SK-N-SH (cell line): ENCODE data around the gene SEC61B. TPM values are rescaled to one million over a fixed set of nuclear protein-coding genes. Genes with fewer than 3 reads are reported as not detected.

Experiments used
- CTCF ChIA-PET: fragments of 300-600, 350-600 bp; formaldehyde crosslinking; extraction: SDS; loops from one replicate; lab custom pipeline; 2021; lab: Yijun Ruan, JAX
- POLR2A ChIA-PET: fragments of 350-600 bp; sonication (Branson Sonifier 250); formaldehyde crosslinking; extraction: SDS; loops from one replicate; lab custom pipeline; 2020; ENCODE audit warnings: antibody characterized with exemption, inconsistent platforms; lab: Yijun Ruan, JAX
- DNase-seq: peaks from one replicate; pipeline ENCODE4 v3.0.0; 2012
- H2AFZ ChIP-seq: fragments of 200-600 bp; sonication (generic); 2 replicates; pipeline ENCODE4 v1.8.1; 2016; ENCODE audit warnings: antibody characterized with exemption, mild to moderate bottlenecking, low read depth
- H3F3A ChIP-seq: fragments of 200-600 bp; sonication (generic); replicated peaks from 2 replicates; pipeline ENCODE3; 2016; ENCODE audit warnings: antibody characterized with exemption, mild to moderate bottlenecking; ENCODE audit not compliant: insufficient read depth
- H3K27ac ChIP-seq, 2 experiments: fragments of 200-500 bp in 1 of 2; fragments of 200-600 bp in 1 of 2; sonication (Bioruptor generic) in 1 of 2; sonication (generic), shearing (Covaris generic) in 1 of 2; 2 replicates each; pipeline versions ENCODE4 v1.5.1 to v1.6.1; 2014 to 2016; ENCODE audit warnings: low read depth in 2 of 2, inconsistent platforms in 1 of 2, low read length in 1 of 2, mild to moderate bottlenecking in 1 of 2, mixed read lengths in 1 of 2
- H3K27me3 ChIP-seq: fragments of 200-600 bp; sonication (generic), shearing (Covaris generic); 2 replicates; pipeline ENCODE4 v1.6.1; 2016; ENCODE audit warnings: mixed run types; ENCODE audit not compliant: insufficient read depth
- H3K36me3 ChIP-seq, 2 experiments: fragments of 200-500 bp in 1 of 2; fragments of 200-600 bp in 1 of 2; sonication (Bioruptor generic) in 1 of 2; sonication (generic) in 1 of 2; replicated peaks in 1 of 2; 2 replicates each; pipeline versions ENCODE3 to v1.5.1; 2014 to 2016; ENCODE audit warnings: low read length in 1 of 2, mild to moderate bottlenecking in 1 of 2; ENCODE audit not compliant: insufficient read depth in 2 of 2, control insufficient read depth in 1 of 2
- H3K4me1 ChIP-seq, 2 experiments: fragments of 200-500 bp in 1 of 2; fragments of 200-600 bp in 1 of 2; sonication (Bioruptor generic) in 1 of 2; sonication (generic), shearing (Covaris generic) in 1 of 2; 2 replicates each; pipeline versions ENCODE4 v1.5.1 to v1.6.1; 2014 to 2016; ENCODE audit warnings: low read depth in 1 of 2, low read length in 1 of 2, mixed run types in 1 of 2; ENCODE audit not compliant: insufficient read depth in 2 of 2, control insufficient read depth in 1 of 2
- H3K4me2 ChIP-seq: fragments of 200-600 bp; sonication (generic), shearing (Covaris generic); 2 replicates; pipeline ENCODE4 v1.6.1; 2017; ENCODE audit warnings: mixed run types
- H3K4me3 ChIP-seq, 2 experiments: fragments of 200-500 bp in 1 of 2; fragments of 200-600 bp in 1 of 2; sonication (Bioruptor generic) in 1 of 2; sonication (generic), shearing (Covaris generic) in 1 of 2; 2 replicates each; pipeline versions ENCODE4 v1.5.1 to v1.8.1; 2014 to 2016; ENCODE audit warnings: low read depth in 2 of 2, inconsistent platforms in 1 of 2, low read length in 1 of 2, mild to moderate bottlenecking in 1 of 2, mixed read lengths in 1 of 2, moderate library complexity in 1 of 2
- H3K79me2 ChIP-seq: fragments of 200-600 bp; sonication (generic); 2 replicates; pipeline ENCODE4 v1.8.1; 2017; ENCODE audit warnings: mild to moderate bottlenecking; ENCODE audit not compliant: insufficient read depth
- H3K9ac ChIP-seq: fragments of 200-600 bp; sonication (generic); 2 replicates; pipeline ENCODE4 v1.6.1; 2017; ENCODE audit warnings: mixed run types
- H3K9me2 ChIP-seq: fragments of 200-600 bp; sonication (generic); 2 replicates; pipeline ENCODE4 v1.6.1; 2017; ENCODE audit warnings: mixed run types
- H3K9me3 ChIP-seq: fragments of 200-600 bp; sonication (generic); 2 replicates; pipeline ENCODE4 v1.6.1; 2017; ENCODE audit warnings: mixed run types, mild to moderate bottlenecking, moderate library complexity
- H4K20me1 ChIP-seq: fragments of 200-600 bp; sonication (generic); 2 replicates; pipeline ENCODE4 v1.6.1; 2017; ENCODE audit warnings: mild to moderate bottlenecking, mixed run types; ENCODE audit not compliant: insufficient read depth
- EP300 ChIP-seq, 2 experiments: IDR thresholded peaks; 2 replicates each; pipeline versions ENCODE4 v1.4.0 to v1.6.1; 2012; ENCODE audit warnings: borderline replicate concordance in 1 of 2, low read depth in 1 of 2, low read length in 1 of 2
- EZH2phosphoT487 ChIP-seq: fragments of 200-600 bp; sonication (generic); IDR thresholded peaks from 2 replicates; pipeline ENCODE4 v1.6.1; 2017; ENCODE audit warnings: low read depth, mixed run types, mild to moderate bottlenecking, antibody characterized with exemption, moderate library complexity, borderline replicate concordance
- FOSL2 ChIP-seq: IDR thresholded peaks from 2 replicates; pipeline ENCODE4 v1.4.0; 2012; ENCODE audit warnings: low read depth, mild to moderate bottlenecking, moderate library complexity, borderline replicate concordance
- GABPA ChIP-seq: IDR thresholded peaks from 2 replicates; pipeline ENCODE4 v1.4.0; 2012; ENCODE audit warnings: low read depth, mild to moderate bottlenecking
- GATA2 ChIP-seq: sonication (generic); formaldehyde crosslinking; IDR thresholded peaks from 2 replicates; pipeline ENCODE4 v1.5.0; 2020; ENCODE audit warnings: mild to moderate bottlenecking, missing genetic modification reagents
- JUND ChIP-seq: IDR thresholded peaks from 2 replicates; pipeline ENCODE4 v1.4.0; 2012
- MEF2A ChIP-seq: IDR thresholded peaks from 2 replicates; pipeline ENCODE4 v1.4.0; 2012; ENCODE audit warnings: low read depth, borderline replicate concordance
- MXI1 ChIP-seq: IDR thresholded peaks from 2 replicates; pipeline ENCODE4 v1.6.1; 2012; ENCODE audit warnings: mild to moderate bottlenecking, low read depth, low read length, improper control_type of control experiment
- NFIC ChIP-seq: IDR thresholded peaks from 2 replicates; pipeline ENCODE4 v1.4.0; 2012; ENCODE audit warnings: borderline replicate concordance
- POLR2AphosphoS5 ChIP-seq: IDR thresholded peaks from 2 replicates; pipeline ENCODE4 v1.6.1; 2012; ENCODE audit warnings: low read depth, low read length
- RAD21 ChIP-seq: IDR thresholded peaks from 2 replicates; pipeline ENCODE4 v1.6.1; 2012; ENCODE audit warnings: mild to moderate bottlenecking, low read length
- RCOR1 ChIP-seq: fragments of 150-350 bp; IDR thresholded peaks from 2 replicates; pipeline ENCODE4 v1.6.1; 2017; ENCODE audit warnings: antibody characterized with exemption, low read length
- RXRA ChIP-seq: IDR thresholded peaks from 2 replicates; pipeline ENCODE4 v1.4.0; 2012; ENCODE audit warnings: low read depth, mild to moderate bottlenecking, borderline replicate concordance
- SIN3A ChIP-seq: IDR thresholded peaks from 2 replicates; pipeline ENCODE4 v1.6.1; 2012; ENCODE audit warnings: low read depth, mild to moderate bottlenecking, low read length, moderate library complexity, borderline replicate concordance
- SMC3 ChIP-seq: IDR thresholded peaks from 2 replicates; pipeline ENCODE4 v1.6.1; 2012; ENCODE audit warnings: low read depth, low read length, improper control_type of control experiment
- TCF12 ChIP-seq: IDR thresholded peaks from 2 replicates; pipeline ENCODE4 v1.4.0; 2012
- USF2 ChIP-seq: fragments of 150-350 bp; IDR thresholded peaks from 2 replicates; pipeline ENCODE4 v1.6.1; 2017; ENCODE audit warnings: antibody characterized with exemption, low read length, low read depth, borderline replicate concordance
- WGBS: methylation state at CpG from one replicate; pipeline ENCODE4 v1.1.6; 2017; ENCODE audit warnings: low lambda C conversion rate; 5-methylcytosine and 5-hydroxymethylcytosine counted together
- polyA plus RNA-seq, 3 experiments: library from polyadenylated mRNA; depleted of rRNA; stranded (reverse); fragments of >200 nt; gene quantifications; 2 replicates each; pipeline ENCODE4 v1.2.3, GENCODE V29; 2012
- TF ChIP-seq, protein P1 (sequence below): IDR thresholded peaks from 2 replicates; pipeline ENCODE4 v1.4.0; 2012; ENCODE audit warnings: low read depth, borderline replicate concordance
- TF ChIP-seq, protein P2 (sequence below): fragments of 150-350 bp; IDR thresholded peaks from 2 replicates; pipeline ENCODE4 v1.6.1; 2016; ENCODE audit warnings: mild to moderate bottlenecking, low read depth, low read length
- TF ChIP-seq, protein P3 (sequence below): IDR thresholded peaks from 2 replicates; pipeline ENCODE4; 2012

Gene SEC61B
- polyA plus RNA-seq, 1 of the 3 experiments (the other 2 are of a cell fraction), result 174 TPM

- TF ChIP-seq RCOR1 (no peak), NFIC (no peak), FOSL2 (0 out of 2 replicates have a peak, but pooled peaks have one; percentile 6), MEF2A (no peak), SIN3A (no peak), GATA2 (CRISPR knock-in tag) (peak; percentile 23; the same call in 1 of the 2 replicates)
- CTCF ChIA-PET, result interaction anchor here (0.6 to 5.2 kb wide), 7 partner anchors 8 to 1147 kb away, joined by 3 to 54 read pairs (median 4); no protein-coding TSS in a partner anchor
- Histone ChIP-seq H3K9ac (no peak overlapping the region), H3K4me3 (no peak overlapping the region), H3K9me3 (no peaks in the 10 kb centered on the region), H3K4me2 (no peak overlapping the region), H3F3A (no peaks in the 10 kb centered on the region), H3K9me2 (no peaks in the 10 kb centered on the region), H3K36me3 (no peaks in the 10 kb centered on the region), H3K27ac (peak overlapping the region in 1 of 2 experiments; percentile 31; a peak in 1 of 4 replicates), H3K27me3 (no peaks in the 10 kb centered on the region), H3K79me2 (no peaks in the 10 kb centered on the region), H2AFZ (no peak overlapping the region), H3K4me1 (peaks cover 0 to 28% of the 10 kb centered on the region in 2 experiments; a peak in 1 of 4 replicates), H4K20me1 (no peaks in the 10 kb centered on the region)
- peak; percentile 13 for DNase-seq
- WGBS, result 20% methylated on average over 3 of the region's 4 CpGs
- POLR2A ChIA-PET, result no interaction called here
Observed at GRCh38 chr9:99176527-99177013, 45.5 kb upstream of the SEC61B start.

DNA sequence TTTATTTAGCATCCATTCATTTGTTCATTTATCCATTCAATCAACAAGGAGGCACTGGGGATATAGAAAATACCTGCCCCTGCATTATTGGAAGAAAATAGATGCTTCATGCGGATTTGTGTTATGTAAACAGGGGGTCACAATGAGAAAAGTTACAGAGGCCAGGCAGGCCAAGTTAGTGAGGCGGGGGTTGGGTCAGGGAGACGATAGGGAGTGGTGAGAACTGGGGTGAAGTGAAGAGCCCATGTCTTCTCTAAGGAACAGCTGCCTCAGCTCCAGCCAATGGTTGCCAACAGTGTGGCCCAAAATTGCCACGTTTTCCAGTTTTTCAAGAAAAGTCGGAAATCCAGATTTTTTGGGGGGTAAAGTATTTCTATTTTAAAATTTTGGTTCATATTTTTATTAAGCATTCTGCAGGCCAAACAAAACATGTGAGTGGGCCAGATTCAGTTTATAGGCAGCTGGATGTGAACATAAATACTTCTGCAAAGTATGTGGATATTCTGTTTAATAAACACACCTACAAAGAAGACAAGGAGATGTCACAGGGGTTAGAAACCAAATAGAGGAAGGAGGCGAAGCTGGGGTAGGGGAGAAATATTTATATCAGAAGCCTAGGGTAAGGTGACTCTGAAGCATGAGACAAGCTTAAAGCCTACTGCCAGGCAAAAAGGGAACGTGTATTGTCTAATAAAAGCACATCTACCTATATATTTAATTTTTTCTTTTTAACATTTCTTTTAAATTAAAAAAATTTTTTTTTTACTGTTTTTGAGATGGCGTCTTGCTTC lies 44.3 kb upstream of the SEC61B start:
- no peak overlapping the region for H3K27ac ChIP-seq
- WGBS, result 89% methylated on average over 8 of the region's 8 CpGs

More for the DNA sequence above, 44.3 kb upstream of the SEC61B start:
- no peak for DNase-seq
- H3K9ac ChIP-seq, result no peak overlapping the region
- H3K4me3 ChIP-seq, result no peak overlapping the region
- ChIA-PET CTCF (interaction anchor here (0.6 to 2.0 kb wide), 8 partner anchors 15 to 1497 kb away, joined by 3 to 7 read pairs (median 3); no protein-coding TSS in a partner anchor), POLR2A (no interaction called here)
- H3K9me3 ChIP-seq, result no peaks in the 10 kb centered on the region
- no peaks in the 10 kb centered on the region for H3K79me2 ChIP-seq
- no peak overlapping the region for H3K4me2 ChIP-seq
- H2AFZ ChIP-seq, result no peak overlapping the region
- H3K9me2 ChIP-seq, result no peaks in the 10 kb centered on the region
- no peaks in the 10 kb centered on the region for H3K36me3 ChIP-seq
- TF ChIP-seq RXRA, result no peak
- TF ChIP-seq MXI1, result no peak
- no peak for TF ChIP-seq SIN3A
- TF ChIP-seq USF2, result no peak
- TF ChIP-seq, protein P1, sequence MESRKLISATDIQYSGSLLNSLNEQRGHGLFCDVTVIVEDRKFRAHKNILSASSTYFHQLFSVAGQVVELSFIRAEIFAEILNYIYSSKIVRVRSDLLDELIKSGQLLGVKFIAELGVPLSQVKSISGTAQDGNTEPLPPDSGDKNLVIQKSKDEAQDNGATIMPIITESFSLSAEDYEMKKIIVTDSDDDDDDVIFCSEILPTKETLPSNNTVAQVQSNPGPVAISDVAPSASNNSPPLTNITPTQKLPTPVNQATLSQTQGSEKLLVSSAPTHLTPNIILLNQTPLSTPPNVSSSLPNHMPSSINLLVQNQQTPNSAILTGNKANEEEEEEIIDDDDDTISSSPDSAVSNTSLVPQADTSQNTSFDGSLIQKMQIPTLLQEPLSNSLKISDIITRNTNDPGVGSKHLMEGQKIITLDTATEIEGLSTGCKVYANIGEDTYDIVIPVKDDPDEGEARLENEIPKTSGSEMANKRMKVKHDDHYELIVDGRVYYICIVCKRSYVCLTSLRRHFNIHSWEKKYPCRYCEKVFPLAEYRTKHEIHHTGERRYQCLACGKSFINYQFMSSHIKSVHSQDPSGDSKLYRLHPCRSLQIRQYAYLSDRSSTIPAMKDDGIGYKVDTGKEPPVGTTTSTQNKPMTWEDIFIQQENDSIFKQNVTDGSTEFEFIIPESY, result no peak
- TF ChIP-seq, protein P2, sequence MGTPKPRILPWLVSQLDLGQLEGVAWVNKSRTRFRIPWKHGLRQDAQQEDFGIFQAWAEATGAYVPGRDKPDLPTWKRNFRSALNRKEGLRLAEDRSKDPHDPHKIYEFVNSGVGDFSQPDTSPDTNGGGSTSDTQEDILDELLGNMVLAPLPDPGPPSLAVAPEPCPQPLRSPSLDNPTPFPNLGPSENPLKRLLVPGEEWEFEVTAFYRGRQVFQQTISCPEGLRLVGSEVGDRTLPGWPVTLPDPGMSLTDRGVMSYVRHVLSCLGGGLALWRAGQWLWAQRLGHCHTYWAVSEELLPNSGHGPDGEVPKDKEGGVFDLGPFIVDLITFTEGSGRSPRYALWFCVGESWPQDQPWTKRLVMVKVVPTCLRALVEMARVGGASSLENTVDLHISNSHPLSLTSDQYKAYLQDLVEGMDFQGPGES, result no peak
- no peak for TF ChIP-seq EZH2phosphoT487
- no peak for TF ChIP-seq NFIC
- no peak for TF ChIP-seq POLR2AphosphoS5
- no peak for TF ChIP-seq GABPA
- TF ChIP-seq EP300 (IDR thresholded peaks at IDR 0.05; ENCODE audit: borderline replicate concordance in 1 of 2, low read depth in 1 of 2, low read length in 1 of 2), result no peak
- no peak for TF ChIP-seq TCF12
- no peak for TF ChIP-seq GATA2 (CRISPR knock-in tag)
- TF ChIP-seq MEF2A, result no peak
- no peak for TF ChIP-seq SMC3
- TF ChIP-seq, protein P3, sequence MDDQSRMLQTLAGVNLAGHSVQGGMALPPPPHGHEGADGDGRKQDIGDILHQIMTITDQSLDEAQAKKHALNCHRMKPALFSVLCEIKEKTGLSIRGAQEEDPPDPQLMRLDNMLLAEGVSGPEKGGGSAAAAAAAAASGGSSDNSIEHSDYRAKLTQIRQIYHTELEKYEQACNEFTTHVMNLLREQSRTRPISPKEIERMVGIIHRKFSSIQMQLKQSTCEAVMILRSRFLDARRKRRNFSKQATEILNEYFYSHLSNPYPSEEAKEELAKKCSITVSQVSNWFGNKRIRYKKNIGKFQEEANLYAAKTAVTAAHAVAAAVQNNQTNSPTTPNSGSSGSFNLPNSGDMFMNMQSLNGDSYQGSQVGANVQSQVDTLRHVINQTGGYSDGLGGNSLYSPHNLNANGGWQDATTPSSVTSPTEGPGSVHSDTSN, result no peak
- no peak for TF ChIP-seq JUND
- no peak for TF ChIP-seq RAD21
- TF ChIP-seq, all 33 proteins: peak for 0
- Histone ChIP-seq H3K27me3 (no peaks in the 10 kb centered on the region), H4K20me1 (no peaks in the 10 kb centered on the region), H3F3A (no peaks in the 10 kb centered on the region), H3K4me1 (peaks cover 0 to 21% of the 10 kb centered on the region in 2 experiments; a peak in 1 of 4 replicates)
